Measurements from ENCODE around the gene DNAJB6. TPM values are rescaled to one million over a fixed set of nuclear protein-coding genes. Genes with fewer than 3 reads are reported as not detected.

Gene DNAJB6
- total RNA-seq, 3 donors from 2014 or later = 71.2 to 165 (median 75.0) TPM

DNA sequence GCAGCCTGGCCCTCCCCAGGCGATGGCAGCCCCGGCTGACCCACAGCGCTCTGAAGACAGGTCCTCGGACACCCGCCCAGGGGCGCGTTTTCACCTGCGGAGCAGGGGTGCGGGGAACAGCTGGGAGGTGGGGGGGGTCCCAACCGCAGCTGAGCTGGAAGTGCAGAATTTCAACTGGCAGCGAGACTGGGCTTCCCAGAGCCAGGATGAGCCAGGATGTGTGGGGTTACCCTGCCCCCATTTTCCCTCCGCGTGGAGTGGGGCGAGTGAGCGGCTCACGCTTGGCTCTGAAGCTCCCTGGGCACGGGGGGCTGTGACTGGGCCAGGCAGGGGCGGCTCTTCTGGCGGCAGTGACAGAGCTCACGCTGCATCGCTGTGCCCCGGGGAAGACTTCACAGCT lies 70.2 kb downstream of the DNAJB6 start:
- DNase-seq (no peak), ATAC-seq (no peak)
- intact Hi-C loops (cut with DNase I, micrococcal nuclease) = no loop called here
- Histone ChIP-seq H3K36me3 (ENCODE audit: low read depth) (no peaks in the 10 kb centered on the region), H3K4me3 (no peak overlapping the region), H3K9me3 (no peaks in the 10 kb centered on the region), H3K4me1 (ENCODE audit: low read depth) (no peaks in the 10 kb centered on the region)
- TF ChIP-seq, protein P1, sequence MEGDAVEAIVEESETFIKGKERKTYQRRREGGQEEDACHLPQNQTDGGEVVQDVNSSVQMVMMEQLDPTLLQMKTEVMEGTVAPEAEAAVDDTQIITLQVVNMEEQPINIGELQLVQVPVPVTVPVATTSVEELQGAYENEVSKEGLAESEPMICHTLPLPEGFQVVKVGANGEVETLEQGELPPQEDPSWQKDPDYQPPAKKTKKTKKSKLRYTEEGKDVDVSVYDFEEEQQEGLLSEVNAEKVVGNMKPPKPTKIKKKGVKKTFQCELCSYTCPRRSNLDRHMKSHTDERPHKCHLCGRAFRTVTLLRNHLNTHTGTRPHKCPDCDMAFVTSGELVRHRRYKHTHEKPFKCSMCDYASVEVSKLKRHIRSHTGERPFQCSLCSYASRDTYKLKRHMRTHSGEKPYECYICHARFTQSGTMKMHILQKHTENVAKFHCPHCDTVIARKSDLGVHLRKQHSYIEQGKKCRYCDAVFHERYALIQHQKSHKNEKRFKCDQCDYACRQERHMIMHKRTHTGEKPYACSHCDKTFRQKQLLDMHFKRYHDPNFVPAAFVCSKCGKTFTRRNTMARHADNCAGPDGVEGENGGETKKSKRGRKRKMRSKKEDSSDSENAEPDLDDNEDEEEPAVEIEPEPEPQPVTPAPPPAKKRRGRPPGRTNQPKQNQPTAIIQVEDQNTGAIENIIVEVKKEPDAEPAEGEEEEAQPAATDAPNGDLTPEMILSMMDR (IDR thresholded peaks at IDR 0.05) = no peak

DNA sequence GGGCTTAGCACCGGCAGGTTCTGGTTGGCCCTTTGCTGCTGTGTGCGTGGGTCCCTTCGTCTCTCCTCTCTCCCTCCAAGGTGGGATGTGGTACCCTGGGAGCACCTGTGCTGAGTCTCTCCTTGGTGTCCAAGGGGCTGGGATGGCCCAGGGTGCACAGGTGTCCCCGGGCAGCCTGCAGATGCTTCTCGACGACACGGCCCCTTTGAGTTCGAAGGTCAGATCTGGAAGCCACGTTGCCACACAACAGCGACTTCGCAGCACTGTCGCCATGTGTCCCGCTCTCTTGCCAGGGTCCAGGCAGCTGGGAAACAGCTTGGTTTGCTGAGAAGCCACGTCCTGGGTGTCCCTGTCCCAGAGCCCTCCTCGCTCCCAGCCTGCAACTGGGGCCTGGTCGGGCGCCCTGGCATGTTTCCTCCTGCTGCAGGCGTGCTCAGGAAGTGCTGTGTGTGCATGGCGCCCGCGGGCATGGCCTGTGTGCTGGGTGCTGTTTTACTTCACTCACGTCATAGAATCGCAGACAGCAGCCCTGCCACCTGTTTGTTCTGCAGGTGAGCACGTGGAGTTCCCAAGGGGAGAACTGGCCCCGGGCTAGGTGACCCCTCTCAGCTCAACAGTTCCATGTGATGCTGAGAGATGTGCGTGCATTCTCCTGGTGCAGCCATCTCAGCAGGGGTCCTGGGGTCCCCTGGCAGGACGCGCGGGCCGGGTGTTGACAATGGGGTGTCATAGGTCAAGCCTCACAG lies 70.9 kb downstream of the DNAJB6 start:
- intact Hi-C loops (cut with DNase I, micrococcal nuclease) = no loop called here
- ATAC-seq (no peak), DNase-seq (no peak)
- Histone ChIP-seq H3K4me3 (no peak overlapping the region), H3K36me3 (ENCODE audit: low read depth) (no peaks in the 10 kb centered on the region), H3K4me1 (ENCODE audit: low read depth) (no peaks in the 10 kb centered on the region), H3K9me3 (no peaks in the 10 kb centered on the region)
- TF ChIP-seq, protein P1 (IDR thresholded peaks at IDR 0.05) = no peak

GRCh38 chr7:157408258-157409101 lies 71.7 kb downstream of the DNAJB6 start:
- ATAC-seq = no peak
- TF ChIP-seq, protein P1 (IDR thresholded peaks at IDR 0.05) = no peak

DNA sequence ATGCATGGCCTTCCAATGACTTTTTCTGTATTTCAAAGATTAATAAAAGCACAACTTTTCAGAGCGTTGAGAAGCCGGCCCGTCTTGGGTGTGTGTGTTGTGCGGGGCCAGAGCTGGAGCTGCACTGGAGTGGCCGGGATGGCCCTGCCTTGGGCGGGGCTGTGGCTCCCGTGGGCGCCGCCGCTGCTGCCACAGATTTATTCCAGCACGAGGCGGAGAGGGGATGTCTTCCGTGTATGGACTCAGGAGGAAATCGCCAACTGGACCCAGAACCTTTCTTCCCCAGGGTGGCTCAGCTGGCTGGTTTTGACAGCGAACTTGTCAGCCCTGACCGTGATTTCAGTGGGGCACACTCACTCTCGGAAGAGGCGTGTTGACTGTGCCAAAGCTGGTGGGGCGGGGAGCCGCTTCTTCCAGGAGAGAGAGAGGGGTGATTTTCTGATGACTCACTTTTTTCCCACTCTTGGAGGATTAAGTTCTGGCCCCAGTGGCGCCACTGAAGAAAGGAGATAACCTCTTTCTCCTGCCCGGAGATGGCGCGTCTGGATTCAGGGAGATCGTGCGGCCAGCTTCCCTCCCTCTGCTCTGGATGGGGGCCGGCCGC lies 72.4 kb downstream of the DNAJB6 start:
- H3K36me3 ChIP-seq (ENCODE audit: low read depth) = no peaks in the 10 kb centered on the region
- TF ChIP-seq, protein P1 (IDR thresholded peaks at IDR 0.05) = no peak
- DNase-seq = peak in 1 of 3 donors; percentile 15
- no peaks in the 10 kb centered on the region for H3K4me1 ChIP-seq (ENCODE audit: low read depth)
- ATAC-seq = no peak
- H3K9me3 ChIP-seq = no peaks in the 10 kb centered on the region
- H3K4me3 ChIP-seq = no peak overlapping the region
- intact Hi-C loops (cut with DNase I, micrococcal nuclease) = no loop called here

More at GRCh38 chr7:157408258-157409101, 71.7 kb downstream of the DNAJB6 start:
- H3K4me3 ChIP-seq = no peak overlapping the region
- no peaks in the 10 kb centered on the region for H3K4me1 ChIP-seq (ENCODE audit: low read depth)
- peak in 1 of 3 donors; percentile 19 for DNase-seq
- no peaks in the 10 kb centered on the region for H3K9me3 ChIP-seq
- no peaks in the 10 kb centered on the region for H3K36me3 ChIP-seq (ENCODE audit: low read depth)
- intact Hi-C loops (cut with DNase I, micrococcal nuclease) = no loop called here

- Histone ChIP-seq H3K36me3 (ENCODE audit: low read depth) (no peaks in the 10 kb centered on the region), H3K4me1 (ENCODE audit: low read depth) (no peaks in the 10 kb centered on the region), H3K4me3 (no peak overlapping the region), H3K9me3 (no peaks in the 10 kb centered on the region)
- TF ChIP-seq, protein P1 (IDR thresholded peaks at IDR 0.05) = no peak
- intact Hi-C loops (cut with DNase I, micrococcal nuclease) = no loop called here
- no peak for ATAC-seq
- peak in 1 of 3 donors; percentile 39 for DNase-seq
Measured at GRCh38 chr7:157409753-157410727, 73.2 kb downstream of the DNAJB6 start.
